Sigmoid colon (tissue), 4 donors: ENCODE measurements around the gene PTPN13.

Source experiments
- EP300 ChIP-seq, 4 donors: sonication (generic); formaldehyde crosslinking; IDR thresholded peaks; one replicate each; pipeline ENCODE4 v1.6.1; 2017; ENCODE audit warnings: antibody characterized with exemption in 4 of 4
- POLR2A ChIP-seq, 2 donors: fragments of 450-650 bp; IDR thresholded peaks; one replicate each; pipeline ENCODE4 v1.6.1; 2016; ENCODE audit warnings: antibody characterized with exemption in 2 of 2, mild to moderate bottlenecking in 2 of 2, moderate library complexity in 2 of 2
- POLR2AphosphoS5 ChIP-seq, 4 donors: sonication (generic); formaldehyde crosslinking; IDR thresholded peaks; one replicate each; pipeline ENCODE4 v1.6.1; 2017; ENCODE audit warnings: antibody characterized with exemption in 4 of 4
- TF ChIP-seq, protein P1 (sequence below), 4 experiments: fragments of 450-650 bp in 3 of 4; fragments of 200-600 bp in 1 of 4; IDR thresholded peaks; one replicate each; pipeline ENCODE4 v1.5.1; 2016 to 2019; ENCODE audit warnings: antibody characterized with exemption in 4 of 4, mild to moderate bottlenecking in 3 of 4, moderate library complexity in 2 of 4

DNA sequence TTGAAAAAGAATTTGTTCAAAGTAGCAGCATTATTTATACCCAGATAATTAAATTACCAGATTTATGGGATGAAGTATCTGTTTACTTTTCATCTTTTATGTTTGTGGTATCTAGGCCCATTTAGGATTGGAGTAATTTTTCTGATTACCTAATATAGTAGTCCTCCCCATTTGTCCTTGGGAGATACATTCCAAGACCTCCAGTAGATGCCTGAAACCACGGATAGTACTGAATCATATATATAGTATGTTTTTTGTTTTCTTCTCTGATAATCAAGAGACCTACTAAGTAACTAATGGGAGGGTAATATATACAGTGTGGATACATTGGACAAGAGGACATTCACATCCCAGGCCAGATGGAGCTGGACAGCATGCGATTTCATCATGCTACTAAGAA lies 30.7 kb upstream of the PTPN13 start:
- no peak for TF ChIP-seq POLR2A (IDR thresholded peaks at IDR 0.05)
- TF ChIP-seq, protein P1, sequence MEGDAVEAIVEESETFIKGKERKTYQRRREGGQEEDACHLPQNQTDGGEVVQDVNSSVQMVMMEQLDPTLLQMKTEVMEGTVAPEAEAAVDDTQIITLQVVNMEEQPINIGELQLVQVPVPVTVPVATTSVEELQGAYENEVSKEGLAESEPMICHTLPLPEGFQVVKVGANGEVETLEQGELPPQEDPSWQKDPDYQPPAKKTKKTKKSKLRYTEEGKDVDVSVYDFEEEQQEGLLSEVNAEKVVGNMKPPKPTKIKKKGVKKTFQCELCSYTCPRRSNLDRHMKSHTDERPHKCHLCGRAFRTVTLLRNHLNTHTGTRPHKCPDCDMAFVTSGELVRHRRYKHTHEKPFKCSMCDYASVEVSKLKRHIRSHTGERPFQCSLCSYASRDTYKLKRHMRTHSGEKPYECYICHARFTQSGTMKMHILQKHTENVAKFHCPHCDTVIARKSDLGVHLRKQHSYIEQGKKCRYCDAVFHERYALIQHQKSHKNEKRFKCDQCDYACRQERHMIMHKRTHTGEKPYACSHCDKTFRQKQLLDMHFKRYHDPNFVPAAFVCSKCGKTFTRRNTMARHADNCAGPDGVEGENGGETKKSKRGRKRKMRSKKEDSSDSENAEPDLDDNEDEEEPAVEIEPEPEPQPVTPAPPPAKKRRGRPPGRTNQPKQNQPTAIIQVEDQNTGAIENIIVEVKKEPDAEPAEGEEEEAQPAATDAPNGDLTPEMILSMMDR (IDR thresholded peaks at IDR 0.05) = no peak
- TF ChIP-seq POLR2AphosphoS5 (IDR thresholded peaks at IDR 0.05) = no peak
- no peak for TF ChIP-seq EP300 (IDR thresholded peaks at IDR 0.05)
